NCI-H2107 (cell line): ENCODE data around the gene RDH11.

Experiments used
- DNase-seq: peaks from one replicate; lab custom pipeline; 2025; lab: John Stamatoyannopoulos, UW

Gene RDH11

GRCh38 chr14:67645414-67645813 lies 50.1 kb downstream of the RDH11 start:
- no peak for DNase-seq

- DNase-seq, result no peak
Measured at GRCh38 chr14:67644428-67644827, 51.1 kb downstream of the RDH11 start.

GRCh38 chr14:67643713-67644112 lies 51.9 kb downstream of the RDH11 start:
- no peak for DNase-seq

GRCh38 chr14:67641902-67642749 lies 53.4 kb downstream of the RDH11 start:
- DNase-seq, result no peak

DNA sequence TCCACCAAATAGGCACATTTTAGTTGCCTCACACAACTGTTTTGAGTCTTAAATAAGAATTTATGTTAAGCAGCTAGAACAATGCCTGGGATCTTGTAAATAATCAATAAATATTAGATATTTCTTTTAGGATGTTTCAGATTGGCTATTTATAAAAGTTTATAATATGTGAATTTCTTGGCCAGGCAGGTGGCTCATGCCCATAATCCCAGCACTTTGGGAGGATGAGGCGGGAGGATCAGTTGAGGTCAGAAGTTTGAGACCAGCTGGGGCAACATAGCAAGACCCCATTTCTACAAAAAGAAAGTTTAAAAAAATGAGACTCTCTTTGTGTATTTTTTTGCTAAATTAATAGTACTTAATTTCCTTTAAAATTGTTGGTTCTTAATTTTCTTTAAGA lies 54.1 kb downstream of the RDH11 start:
- DNase-seq, result no peak

DNA sequence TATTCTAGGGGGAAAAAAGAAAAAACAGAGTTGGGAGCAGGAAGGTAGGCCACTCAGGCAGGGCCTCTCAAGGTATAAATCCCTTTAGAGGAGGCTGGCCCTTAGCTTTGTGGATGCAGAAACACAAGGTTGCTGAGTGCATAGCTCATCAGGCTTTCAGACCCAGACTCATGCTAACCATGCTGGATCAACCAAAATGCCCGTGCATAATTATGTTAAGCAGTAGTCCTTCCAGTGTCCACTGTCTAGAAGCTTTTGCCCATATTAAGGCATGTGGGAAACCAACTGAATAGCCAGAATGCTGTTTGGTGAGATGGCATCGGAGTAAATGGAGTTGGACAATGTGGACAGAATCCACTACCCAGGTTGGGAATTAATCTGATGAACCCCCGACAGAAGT lies 56.9 kb downstream of the RDH11 start:
- DNase-seq, result no peak

GRCh38 chr14:67636361-67636919 lies 59.1 kb downstream of the RDH11 start:
- peak; percentile 68 for DNase-seq

GRCh38 chr14:67633451-67634147 lies 62.0 kb downstream of the RDH11 start:
- no peak for DNase-seq

- no peak for DNase-seq
Measured at GRCh38 chr14:67630938-67631337, 64.6 kb downstream of the RDH11 start.

GRCh38 chr14:67630186-67630585 lies 65.4 kb downstream of the RDH11 start:
- no peak for DNase-seq

DNA sequence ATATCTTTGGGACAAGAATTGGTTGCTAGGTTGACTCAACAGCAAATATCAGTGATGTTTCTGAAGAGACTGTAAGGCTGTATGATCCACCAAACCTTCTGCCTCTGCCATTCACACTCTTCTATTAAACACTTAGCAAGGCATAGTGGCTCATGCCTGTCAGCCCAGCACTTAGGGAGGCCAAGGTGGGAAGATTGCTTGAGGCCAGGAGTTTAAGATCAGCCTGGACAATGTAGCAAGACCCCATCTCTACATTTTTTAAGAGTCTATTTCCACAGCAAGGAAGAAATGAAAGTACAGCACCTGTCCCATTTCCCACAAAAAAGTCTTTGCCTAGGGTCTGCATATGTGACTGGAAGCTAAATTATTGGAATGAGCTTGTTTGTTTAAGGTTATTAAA lies 68.0 kb downstream of the RDH11 start:
- no peak for DNase-seq
